ENCODE results near the gene IFITM2. TPM values are rescaled to one million over a fixed set of nuclear protein-coding genes. Genes with fewer than 3 reads are reported as not detected.

Gene IFITM2
- total and polyA plus RNA-seq, 4 donors, result 75.7 to 4,189 (median 860) TPM

- Histone ChIP-seq H3K27me3 (ENCODE audit: control insufficient read depth in 3 of 3, insufficient read depth in 3 of 3, low read length in 2 of 3) (peaks cover 0 to under 1% (median 0%) of the 10 kb centered on the region in 3 donors), H3K4me3 (no peak overlapping the region), H3K36me3 (ENCODE audit: control insufficient read depth in 4 of 4, insufficient read depth in 4 of 4, low read length in 4 of 4) (peaks cover 0 to 23% (median 0%) of the 10 kb centered on the region in 4 donors), H3K9me3 (ENCODE audit: control insufficient read depth in 4 of 4, insufficient read depth in 3 of 4, low read length in 3 of 4) (no peaks in the 10 kb centered on the region), H3K9ac (ENCODE audit: insufficient read depth in 1 of 2, low read length in 2 of 2) (no peak overlapping the region), H3K4me1 (ENCODE audit: control insufficient read depth in 5 of 5, insufficient read depth in 5 of 5, low read length in 5 of 5) (peaks cover 0 to 9% (median 0%) of the 10 kb centered on the region in 5 donors), H3K27ac (ENCODE audit: low read depth in 1 of 2, low read length in 1 of 2) (no peak overlapping the region)
- no peak for DNase-seq
- WGBS, 2 donors, result 91 to 92% methylated on average over 18 of the region's 18 CpGs
- TF ChIP-seq, protein P1, sequence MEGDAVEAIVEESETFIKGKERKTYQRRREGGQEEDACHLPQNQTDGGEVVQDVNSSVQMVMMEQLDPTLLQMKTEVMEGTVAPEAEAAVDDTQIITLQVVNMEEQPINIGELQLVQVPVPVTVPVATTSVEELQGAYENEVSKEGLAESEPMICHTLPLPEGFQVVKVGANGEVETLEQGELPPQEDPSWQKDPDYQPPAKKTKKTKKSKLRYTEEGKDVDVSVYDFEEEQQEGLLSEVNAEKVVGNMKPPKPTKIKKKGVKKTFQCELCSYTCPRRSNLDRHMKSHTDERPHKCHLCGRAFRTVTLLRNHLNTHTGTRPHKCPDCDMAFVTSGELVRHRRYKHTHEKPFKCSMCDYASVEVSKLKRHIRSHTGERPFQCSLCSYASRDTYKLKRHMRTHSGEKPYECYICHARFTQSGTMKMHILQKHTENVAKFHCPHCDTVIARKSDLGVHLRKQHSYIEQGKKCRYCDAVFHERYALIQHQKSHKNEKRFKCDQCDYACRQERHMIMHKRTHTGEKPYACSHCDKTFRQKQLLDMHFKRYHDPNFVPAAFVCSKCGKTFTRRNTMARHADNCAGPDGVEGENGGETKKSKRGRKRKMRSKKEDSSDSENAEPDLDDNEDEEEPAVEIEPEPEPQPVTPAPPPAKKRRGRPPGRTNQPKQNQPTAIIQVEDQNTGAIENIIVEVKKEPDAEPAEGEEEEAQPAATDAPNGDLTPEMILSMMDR (IDR thresholded peaks at IDR 0.05; ENCODE audit: control extremely low read depth, extremely low read depth), result no peak
- ATAC-seq (ENCODE audit: insufficient read depth, low FRiP score), result no peak
Observed at GRCh38 chr11:293271-293851, 14.3 kb upstream of the IFITM2 start.

DNA sequence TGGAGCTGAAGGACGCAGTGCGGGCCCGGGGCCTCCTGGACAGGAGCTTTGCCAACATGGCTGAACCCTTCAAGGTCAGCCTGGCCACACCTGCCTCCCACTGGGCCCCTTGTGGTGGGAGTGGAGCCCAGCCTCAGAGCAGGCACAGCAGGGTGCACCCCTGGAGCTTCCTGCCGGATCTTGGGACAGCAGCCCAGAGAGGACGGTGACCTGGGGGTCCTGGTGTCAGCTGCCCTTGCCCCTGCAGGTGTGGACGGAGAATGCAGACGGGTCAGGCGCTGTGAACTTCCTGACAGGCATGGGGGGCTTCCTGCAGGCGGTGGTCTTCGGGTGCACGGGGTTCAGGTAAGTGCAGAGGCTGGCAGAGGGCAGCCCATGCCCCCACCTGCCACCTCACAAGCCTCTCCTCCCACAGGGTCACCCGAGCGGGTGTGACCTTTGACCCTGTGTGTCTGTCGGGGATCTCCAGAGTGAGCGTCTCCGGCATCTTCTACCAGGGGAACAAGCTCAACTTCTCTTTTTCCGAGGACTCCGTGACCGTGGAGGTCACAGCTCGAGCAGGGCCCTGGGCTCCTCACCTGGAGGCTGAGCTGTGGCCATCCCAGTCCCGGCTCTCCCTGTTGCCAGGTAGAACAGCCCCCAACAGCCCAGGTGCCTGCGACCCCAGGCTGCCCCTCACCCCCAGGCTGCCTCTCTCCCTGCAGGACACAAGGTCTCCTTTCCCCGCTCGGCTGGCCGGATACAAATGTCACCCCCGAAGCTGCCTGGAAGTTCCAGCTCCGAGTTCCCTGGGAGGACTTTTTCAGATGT lies 13.6 kb upstream of the IFITM2 start:
- no peak overlapping the region for H3K4me3 ChIP-seq
- DNase-seq, result no peak
- H3K9ac ChIP-seq (ENCODE audit: insufficient read depth in 1 of 2, low read length in 2 of 2), result no peak overlapping the region
- H3K27ac ChIP-seq (ENCODE audit: low read depth in 1 of 2, low read length in 1 of 2), result no peak overlapping the region
- WGBS, 2 donors, result 90 to 91% methylated on average over 26 to 27 of the region's 27 CpGs
- TF ChIP-seq, protein P1 (IDR thresholded peaks at IDR 0.05; ENCODE audit: control extremely low read depth, extremely low read depth), result no peak
- peaks cover 0 to 23% (median 0%) of the 10 kb centered on the region in 4 donors for H3K36me3 ChIP-seq (ENCODE audit: control insufficient read depth in 4 of 4, insufficient read depth in 4 of 4, low read length in 4 of 4)
- ATAC-seq (ENCODE audit: insufficient read depth, low FRiP score), result no peak
- no peaks in the 10 kb centered on the region for H3K27me3 ChIP-seq (ENCODE audit: control insufficient read depth in 3 of 3, insufficient read depth in 3 of 3, low read length in 2 of 3)
- H3K9me3 ChIP-seq (ENCODE audit: control insufficient read depth in 4 of 4, insufficient read depth in 3 of 4, low read length in 3 of 4), result no peaks in the 10 kb centered on the region
- H3K4me1 ChIP-seq (ENCODE audit: control insufficient read depth in 5 of 5, insufficient read depth in 5 of 5, low read length in 5 of 5), result peaks cover 0 to 9% (median 0%) of the 10 kb centered on the region in 5 donors

DNA sequence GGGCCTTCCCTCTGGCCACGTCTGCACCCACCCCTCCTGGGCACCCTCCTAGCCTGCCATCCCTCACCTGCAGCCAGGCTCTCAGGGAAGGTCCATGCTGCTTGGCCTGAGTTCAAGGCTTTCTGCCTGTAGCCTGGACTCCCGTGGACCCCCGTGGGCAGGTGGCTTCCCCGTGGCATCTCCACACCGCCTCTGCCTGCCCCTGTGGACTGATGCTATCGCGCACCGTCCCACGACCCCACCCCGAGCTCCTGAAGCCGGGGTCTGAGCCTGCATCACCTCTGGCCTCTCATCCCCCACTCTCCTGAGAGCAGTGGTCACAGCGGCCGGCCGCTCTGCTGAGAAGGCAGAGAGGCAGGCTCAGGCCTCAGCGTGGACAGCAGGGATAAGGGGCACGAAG lies 12.8 kb upstream of the IFITM2 start:
- WGBS, 2 donors, result 90 to 96% methylated on average over 16 of the region's 16 CpGs
- DNase-seq (no peak), ATAC-seq (ENCODE audit: insufficient read depth, low FRiP score) (no peak)
- H3K4me3 ChIP-seq, result no peak overlapping the region
- TF ChIP-seq, protein P1 (IDR thresholded peaks at IDR 0.05; ENCODE audit: control extremely low read depth, extremely low read depth), result no peak
- no peak overlapping the region for H3K27ac ChIP-seq (ENCODE audit: low read depth in 1 of 2, low read length in 1 of 2)
- peaks cover 0 to 23% (median 0%) of the 10 kb centered on the region in 4 donors for H3K36me3 ChIP-seq (ENCODE audit: control insufficient read depth in 4 of 4, insufficient read depth in 4 of 4, low read length in 4 of 4)
- H3K9ac ChIP-seq (ENCODE audit: insufficient read depth in 1 of 2, low read length in 2 of 2), result no peak overlapping the region
- no peaks in the 10 kb centered on the region for H3K27me3 ChIP-seq (ENCODE audit: control insufficient read depth in 3 of 3, insufficient read depth in 3 of 3, low read length in 2 of 3)
- H3K4me1 ChIP-seq (ENCODE audit: control insufficient read depth in 5 of 5, insufficient read depth in 5 of 5, low read length in 5 of 5), result peaks cover 0 to 8% (median 0%) of the 10 kb centered on the region in 5 donors
- H3K9me3 ChIP-seq (ENCODE audit: control insufficient read depth in 4 of 4, insufficient read depth in 3 of 4, low read length in 3 of 4), result no peaks in the 10 kb centered on the region

Measured in lung (tissue), 12 donors.